NK-92 (cell line): Measurements from ENCODE around the gene TMC6.
"Not testable (repeated sequence)": the region's sequence is repeated elsewhere in the genome, so short reads cannot be mapped to it uniquely, and the experiment has no call there.

Source experiments
- DNase-seq: peaks from one replicate; lab custom pipeline; 2025; ENCODE audit not compliant: unreplicated experiment; lab: John Stamatoyannopoulos, UW

The TMC6 gene

GRCh38 chr17:78079253-78079652, 49.3 kb downstream of the TMC6 start:
- no peak for DNase-seq

GRCh38 chr17:78075545-78075944, 53.0 kb downstream of the TMC6 start:
- no peak for DNase-seq

- no peak for DNase-seq
Measured at GRCh38 chr17:78075011-78075410, 53.5 kb downstream of the TMC6 start.

- no peak for DNase-seq
Measured at GRCh38 chr17:78072961-78073360, 55.6 kb downstream of the TMC6 start.

- DNase-seq: no peak
Measured at GRCh38 chr17:78069695-78070094, 58.9 kb downstream of the TMC6 start.

GRCh38 chr17:78066976-78067375, 61.6 kb downstream of the TMC6 start:
- not testable (repeated sequence) for DNase-seq

GRCh38 chr17:78064708-78065107, 63.8 kb downstream of the TMC6 start:
- no peak for DNase-seq

GRCh38 chr17:78063489-78063888, 65.1 kb downstream of the TMC6 start:
- DNase-seq: no peak

GRCh38 chr17:78062596-78062995, 66.0 kb downstream of the TMC6 start:
- DNase-seq: no peak
